K562 (cell line): ENCODE measurements around the gene KCTD6. TPM values are rescaled to one million over a fixed set of nuclear protein-coding genes. Genes with fewer than 3 reads are reported as not detected.
A peak's percentile ranks its signal among the peaks of the same experiment; 100 is the strongest.

Source experiments
- ATAC-seq: fragments of 200-7000 bp; cut with Tn5 transposase; 3 replicates; pipeline ENCODE4 v1.9.1; 2020; ENCODE audit warnings: moderate library complexity
- BruUV-seq: library from RNA; stranded (reverse); fragments of 400-500 nt; replicated peaks from 2 replicates; lab custom pipeline; 2021; lab: Mats Ljungman, UMichigan
- CTCF ChIA-PET: fragments of 300-600 bp; formaldehyde crosslinking; extraction: SDS; loops from one replicate; lab custom pipeline; 2021; ENCODE audit warnings: low intra/inter-chr PET ratio; lab: Yijun Ruan, JAX
- POLR2A ChIA-PET: fragments of 300-600, 350-650 bp; sonication (Branson Sonifier 250); formaldehyde crosslinking; extraction: SDS; loops from one replicate; lab custom pipeline; 2021; ENCODE audit warnings: antibody characterized with exemption, inconsistent platforms; lab: Yijun Ruan, JAX
- DNase-seq, 4 experiments: peaks; one replicate each; pipeline versions ENCODE4 v3.0.0 to v3.0.0-alpha.2; 2011 to 2018; ENCODE audit warnings: low spot score in 3 of 4, mixed read lengths in 3 of 4; ENCODE audit errors: extremely low read depth in 1 of 4
- FAIRE-seq: peaks from 2 replicates; lab custom pipeline; 2011; peaks lifted over from hg19 to GRCh38; lab: Jason Lieb, UNC
- H2AFZ ChIP-seq: 2 replicates; pipeline ENCODE4 v1.6.0; 2011; ENCODE audit warnings: low read depth, low read length, control low read depth, inconsistent platforms
- H3K27ac ChIP-seq: fragments of 200-600 bp; 3 replicates; pipeline ENCODE4 v1.8.0; 2011; ENCODE audit warnings: low read depth, mild to moderate bottlenecking, control low read depth, inconsistent platforms, low read length, moderate library complexity, mixed read lengths; ENCODE audit errors: extremely low read depth
- H3K27me3 ChIP-seq, 2 experiments: fragments of 300-600 bp in 1 of 2; 2 replicates in 1 of 2; 3 replicates in 1 of 2; pipeline versions ENCODE4 v1.6.0 to v1.8.0; 2011; ENCODE audit warnings: inconsistent platforms in 2 of 2, low read length in 2 of 2, mild to moderate bottlenecking in 1 of 2, mixed read lengths in 1 of 2, moderate library complexity in 1 of 2; ENCODE audit not compliant: control insufficient read depth in 2 of 2, insufficient read depth in 2 of 2
- H3K36me3 ChIP-seq: fragments of 300-600 bp; 3 replicates; pipeline ENCODE4 v1.8.0; 2011; ENCODE audit warnings: mild to moderate bottlenecking, low read length, inconsistent platforms; ENCODE audit not compliant: control insufficient read depth, insufficient read depth
- H3K4me1 ChIP-seq, 2 experiments: fragments of 200-600 bp in 1 of 2; replicated peaks in 1 of 2; 2 replicates in 1 of 2; 3 replicates in 1 of 2; pipeline versions ENCODE4 v1.5.1 to v1.8.0; 2011; ENCODE audit warnings: inconsistent platforms in 2 of 2, low read length in 2 of 2, mild to moderate bottlenecking in 1 of 2, mixed read lengths in 1 of 2, moderate library complexity in 1 of 2; ENCODE audit not compliant: control insufficient read depth in 2 of 2, insufficient read depth in 2 of 2
- H3K4me2 ChIP-seq: 2 replicates; pipeline ENCODE4 v1.6.1; 2011; ENCODE audit warnings: low read length, control low read depth, inconsistent platforms, mixed read lengths; ENCODE audit not compliant: insufficient read depth
- H3K4me3 ChIP-seq: fragments of 200-600 bp; sonication (generic), shearing (Covaris generic); 2 replicates; pipeline ENCODE4 v1.5.1; 2016; ENCODE audit warnings: control low read depth, inconsistent platforms
- H3K79me2 ChIP-seq: fragments of 200-600 bp; 3 replicates; pipeline ENCODE4 v1.8.0; 2011; ENCODE audit warnings: low read length, inconsistent platforms; ENCODE audit not compliant: control insufficient read depth, insufficient read depth
- H3K9ac ChIP-seq, 2 experiments: 2 replicates each; pipeline versions ENCODE4 v1.6.0 to v1.6.1; 2011; ENCODE audit warnings: low read depth in 2 of 2, low read length in 2 of 2, control low read depth in 1 of 2, inconsistent platforms in 1 of 2, mild to moderate bottlenecking in 1 of 2, mixed read lengths in 1 of 2; ENCODE audit not compliant: insufficient read depth in 1 of 2
- H3K9me1 ChIP-seq: one replicate; pipeline ENCODE4 v1.6.0; 2011; ENCODE audit warnings: inconsistent platforms, mild to moderate bottlenecking, low read length, moderate library complexity; ENCODE audit not compliant: control insufficient read depth, insufficient read depth
- H3K9me3 ChIP-seq: replicated peaks from 2 replicates; pipeline ENCODE4 v1.5.1; 2011; ENCODE audit warnings: low read depth, low read length, inconsistent platforms; ENCODE audit not compliant: control insufficient read depth, insufficient read depth
- H4K20me1 ChIP-seq: replicated peaks from 2 replicates; pipeline ENCODE4 v1.6.1; 2011; ENCODE audit warnings: low read length, inconsistent platforms, mixed read lengths; ENCODE audit not compliant: control insufficient read depth, insufficient read depth
- ATF7 ChIP-seq: fragments of 450-650 bp; IDR thresholded peaks from 2 replicates; pipeline ENCODE4 v1.7.1; 2014; ENCODE audit warnings: mild to moderate bottlenecking, moderate library complexity
- BRD4 ChIP-seq: fragments of 200-600 bp; sonication (generic); IDR thresholded peaks from 2 replicates; pipeline ENCODE4 v1.6.1; 2017; ENCODE audit warnings: inconsistent platforms
- C11orf30 ChIP-seq: fragments of 450-650 bp; IDR thresholded peaks from 2 replicates; pipeline ENCODE4 v1.6.1; 2016; ENCODE audit warnings: low read depth, mild to moderate bottlenecking
- EZH2 ChIP-seq: IDR thresholded peaks from 2 replicates; pipeline ENCODE4 v1.6.1; 2012; ENCODE audit warnings: low read depth, mild to moderate bottlenecking, inconsistent platforms, low read length, borderline replicate concordance
- HDAC1 ChIP-seq, 2 experiments: fragments of 450-650 bp; IDR thresholded peaks; 2 replicates each; pipeline ENCODE4 v1.6.1; 2016 to 2017; ENCODE audit warnings: inconsistent platforms in 1 of 2, mild to moderate bottlenecking in 1 of 2, moderate library complexity in 1 of 2
- HDGF ChIP-seq: fragments of 450-650 bp; IDR thresholded peaks from 2 replicates; pipeline ENCODE4 v1.6.1; 2016
- NUFIP1 ChIP-seq: fragments of 450-650 bp; IDR thresholded peaks from 2 replicates; pipeline ENCODE4 v1.6.1; 2018; ENCODE audit not compliant: partially characterized antibody
- RAD51 ChIP-seq: fragments of 450-650 bp; IDR thresholded peaks from 2 replicates; pipeline ENCODE4 v1.7.1; 2016; ENCODE audit warnings: low read depth, mild to moderate bottlenecking, borderline replicate concordance
- ZBTB1 ChIP-seq: sonication (generic); formaldehyde crosslinking; IDR thresholded peaks from 2 replicates; pipeline ENCODE4 v1.8.1; 2023; ENCODE audit warnings: missing genetic modification reagents, low read depth, mild to moderate bottlenecking, borderline replicate concordance
- ZNF395 ChIP-seq: fragments of 200-800 bp; sonication (Bioruptor generic); IDR thresholded peaks from 2 replicates; pipeline ENCODE4 v1.6.1; 2017; ENCODE audit warnings: missing genetic modification characterization, missing compliant biosample characterization
- ZNF644 ChIP-seq: fragments of 200-800 bp; sonication (Bioruptor generic); IDR thresholded peaks from 2 replicates; pipeline ENCODE4 v1.6.1; 2016; ENCODE audit warnings: low read depth, missing genetic modification characterization, missing compliant biosample characterization
- ZNF75A ChIP-seq: fragments of 450-650 bp; formaldehyde crosslinking; IDR thresholded peaks from 2 replicates; pipeline ENCODE4 v1.4.0; 2020; ENCODE audit warnings: mild to moderate bottlenecking
- ZNF766 ChIP-seq: fragments of 200-800 bp; sonication (Bioruptor generic); conservative IDR thresholded peaks from 2 replicates; pipeline ENCODE4 v1.6.1; 2016; ENCODE audit warnings: missing genetic modification characterization, missing compliant biosample characterization
- ZNF77 ChIP-seq: fragments of 250-450 bp; sonication (Bioruptor Pico); IDR thresholded peaks from 2 replicates; pipeline ENCODE4 v1.5.0; 2020
- WGBS: fragments of 100-300 bp; shearing (Covaris generic); methylation state at CpG from one replicate; pipeline ENCODE4 v1.1.6; 2016; ENCODE audit warnings: low coverage, mixed read lengths; ENCODE audit not compliant: insufficient coverage; ENCODE audit errors: missing lambda C conversion rate; 5-methylcytosine and 5-hydroxymethylcytosine counted together
- in situ Hi-C: fragments of 300-500 bp; cut with MboI; formaldehyde crosslinking; loops from 4 replicates; pipeline ENCODE4 v1.15.0; 2018; ENCODE audit warnings: inconsistent platforms, mixed read lengths
- intact Hi-C: fragments of 100-400 bp; cut with micrococcal nuclease; formaldehyde crosslinking; loops from 2 replicates; pipeline ENCODE4 v1.14.2; 2022
- polyA plus RNA-seq, 8 experiments: library from polyadenylated mRNA; depleted of rRNA in 4 of 8; stranded (reverse) in 5 of 8; unstranded in 3 of 8; fragments of >200 nt; fragmentation: Nextera tagmentation in 2 of 8; fragmentation: Illumina TruSeq in 1 of 8; extraction: Ambion mirVana in 2 of 8; extraction: Trizol in 1 of 8; gene quantifications; 2 replicates each; pipeline versions ENCODE4 v1.2.1 to v1.2.3, GENCODE V29; 2011 to 2014; ENCODE audit warnings: inconsistent platforms in 1 of 8, missing spikeins in 1 of 8
- total RNA-seq, 7 experiments: library from RNA; depleted of rRNA in 6 of 7; stranded (reverse); fragments of >200 nt in 6 of 7; fragmentation: Illumina TruSeq in 2 of 7; extraction: Trizol in 2 of 7; gene quantifications; 2 replicates each; pipeline versions ENCODE4 v1.2.1 to v1.2.3, GENCODE V29; 2011 to 2021; ENCODE audit warnings: low replicate concordance in 1 of 7
- TF ChIP-seq, protein P1 (sequence below): fragments of 200-800 bp; sonication (Bioruptor generic); IDR thresholded peaks from 2 replicates; pipeline ENCODE4 v1.6.1; 2017; ENCODE audit warnings: missing genetic modification characterization, missing compliant biosample characterization

The KCTD6 gene
- total and polyA plus RNA-seq, 9 of the 15 experiments (the other 6 are each of a cell fraction or from before 2014, with no cell fraction given), result 2.1 to 5.9 (median 4.5) TPM

- TF ChIP-seq HDAC1 (IDR thresholded peaks at IDR 0.05), result peak in 1 of 2 experiments; percentile 50; a peak in 1 of 4 replicates
- TF ChIP-seq C11orf30, result peak; percentile 85
- peak; percentile 50; the same call in 1 of the 2 replicates for TF ChIP-seq ZNF395 (CRISPR knock-in tag)
- 0 out of 2 replicates have a peak, but pooled peaks have one; percentile 30 for TF ChIP-seq ZNF766 (CRISPR knock-in tag)
Measured at GRCh38 chr3:58487140-58487886, 4.6 kb upstream of the KCTD6 start (continued).

GRCh38 chr3:58488967-58489366 lies 2.9 kb upstream of the KCTD6 start:
- CTCF ChIA-PET, result no interaction called here
- peaks cover 24 to 28% of the 10 kb centered on the region in 2 experiments; a peak in 4 of 5 replicates for H3K4me1 ChIP-seq
- no peaks in the 10 kb centered on the region for H3K9me1 ChIP-seq
- DNase-seq (no peak), FAIRE-seq (no peak), ATAC-seq (no peak)
- H3K9ac ChIP-seq, result no peak overlapping the region
- BruUV-seq, result no TSS peak
- TF ChIP-seq RAD51 (no peak), BRD4 (no peak), ZNF77 (no peak), NUFIP1 (no peak), ZNF75A (CRISPR knock-in tag) (no peak), HDGF (no peak), ATF7 (no peak), EZH2 (no peak), ZBTB1 (CRISPR knock-in tag) (no peak), ZNF644 (tag) (no peak)
- TF ChIP-seq, protein P1, sequence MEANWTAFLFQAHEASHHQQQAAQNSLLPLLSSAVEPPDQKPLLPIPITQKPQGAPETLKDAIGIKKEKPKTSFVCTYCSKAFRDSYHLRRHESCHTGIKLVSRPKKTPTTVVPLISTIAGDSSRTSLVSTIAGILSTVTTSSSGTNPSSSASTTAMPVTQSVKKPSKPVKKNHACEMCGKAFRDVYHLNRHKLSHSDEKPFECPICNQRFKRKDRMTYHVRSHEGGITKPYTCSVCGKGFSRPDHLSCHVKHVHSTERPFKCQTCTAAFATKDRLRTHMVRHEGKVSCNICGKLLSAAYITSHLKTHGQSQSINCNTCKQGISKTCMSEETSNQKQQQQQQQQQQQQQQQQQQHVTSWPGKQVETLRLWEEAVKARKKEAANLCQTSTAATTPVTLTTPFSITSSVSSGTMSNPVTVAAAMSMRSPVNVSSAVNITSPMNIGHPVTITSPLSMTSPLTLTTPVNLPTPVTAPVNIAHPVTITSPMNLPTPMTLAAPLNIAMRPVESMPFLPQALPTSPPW (CRISPR knock-in tag), result no peak
- H2AFZ ChIP-seq, result no peak overlapping the region
- no peaks in the 10 kb centered on the region for H3K36me3 ChIP-seq
- no peaks in the 10 kb centered on the region for H3K27me3 ChIP-seq
- H3K4me2 ChIP-seq, result no peak overlapping the region
- in situ Hi-C loops, result no loop called here
- WGBS, result 0% methylated on average over 1 of the region's 2 CpGs
- no peaks in the 10 kb centered on the region for H4K20me1 ChIP-seq
- POLR2A ChIA-PET, result interaction anchor here (0.6 kb wide), 1 partner anchor 928 kb away, joined by 3 read pairs; no protein-coding TSS in a partner anchor
- peaks cover 17% of the 10 kb centered on the region; the same call in 2 of the 3 replicates for H3K79me2 ChIP-seq
- no peak overlapping the region for H3K27ac ChIP-seq
- H3K4me3 ChIP-seq, result no peak overlapping the region
- H3K9me3 ChIP-seq, result no peaks in the 10 kb centered on the region
- intact Hi-C loops, result no loop called here
